HG03521 (cell line): ENCODE measurements around the gene ZC3H4.
A peak's percentile ranks its signal among the peaks of the same experiment; 100 is the strongest.
"Not testable (repeated sequence)": the region's sequence is repeated elsewhere in the genome, so short reads cannot be mapped to it uniquely, and the experiment has no call there.

Experiments used
- ATAC-seq: cut with Tn5 transposase; IDR thresholded peaks from one replicate; pipeline ENCODE4 v1.9.1; 2021; ENCODE audit warnings: mild to moderate bottlenecking, moderate library complexity; ENCODE audit not compliant: unreplicated experiment

Gene ZC3H4

DNA sequence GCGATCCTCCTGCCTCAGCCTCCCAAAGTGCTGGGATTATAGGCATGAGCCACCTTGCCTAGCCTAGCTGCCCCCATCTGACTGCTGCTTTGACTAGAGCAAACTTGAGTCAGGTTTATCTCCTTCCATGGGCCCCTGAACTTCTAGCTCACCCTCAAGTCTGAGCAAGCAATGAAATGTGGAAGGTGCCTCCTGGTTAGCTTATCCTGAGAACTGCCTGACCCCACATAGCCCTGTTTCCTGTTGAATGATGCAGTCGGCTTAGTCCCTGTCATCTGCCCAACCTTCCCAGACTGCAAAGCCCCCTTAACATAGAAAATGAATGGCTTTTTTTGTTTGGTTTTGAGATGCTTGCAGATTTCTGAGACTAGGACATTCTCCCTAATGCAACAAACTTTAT lies 56.2 kb downstream of the ZC3H4 start:
- ATAC-seq, result no peak

DNA sequence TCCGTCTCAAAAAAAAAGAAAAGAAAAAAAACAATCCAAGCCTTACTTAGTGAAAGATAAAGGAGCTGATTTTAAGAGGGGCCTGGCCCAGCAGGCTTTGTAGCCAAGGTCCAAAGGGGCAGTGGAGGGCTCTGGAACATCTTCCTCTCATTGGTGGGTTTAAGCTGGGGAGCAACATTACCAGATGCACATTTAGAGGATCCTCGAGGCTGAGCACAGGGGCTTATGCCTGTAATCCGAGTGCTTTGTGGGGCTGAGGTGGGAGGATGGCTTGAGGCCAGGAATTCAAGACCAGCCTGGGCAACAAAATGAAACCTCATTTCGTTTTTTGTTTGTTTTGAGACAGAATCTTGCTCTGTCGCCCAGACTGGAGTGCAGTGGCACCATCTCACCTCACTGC lies 57.2 kb downstream of the ZC3H4 start:
- no peak for ATAC-seq

DNA sequence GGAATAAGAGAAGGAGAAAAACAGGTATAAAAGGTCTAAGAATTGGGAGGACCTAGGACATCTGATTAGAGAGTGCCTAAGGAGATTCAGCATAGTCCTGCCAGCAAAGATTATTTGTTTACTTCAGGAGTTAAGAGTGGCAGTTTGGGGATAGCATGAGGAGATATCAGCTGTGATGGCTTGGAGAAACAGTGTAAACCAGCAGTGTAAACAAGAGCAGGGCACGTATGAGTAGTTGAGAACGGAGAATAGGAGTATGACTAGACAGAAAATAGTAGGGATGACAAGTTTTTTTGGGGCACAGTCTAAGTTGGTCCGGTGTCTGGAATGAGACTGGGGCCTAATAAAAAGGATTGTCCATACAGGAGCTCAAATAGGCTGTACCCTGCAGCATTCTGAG lies 63.0 kb downstream of the ZC3H4 start:
- ATAC-seq, result not testable (repeated sequence)

DNA sequence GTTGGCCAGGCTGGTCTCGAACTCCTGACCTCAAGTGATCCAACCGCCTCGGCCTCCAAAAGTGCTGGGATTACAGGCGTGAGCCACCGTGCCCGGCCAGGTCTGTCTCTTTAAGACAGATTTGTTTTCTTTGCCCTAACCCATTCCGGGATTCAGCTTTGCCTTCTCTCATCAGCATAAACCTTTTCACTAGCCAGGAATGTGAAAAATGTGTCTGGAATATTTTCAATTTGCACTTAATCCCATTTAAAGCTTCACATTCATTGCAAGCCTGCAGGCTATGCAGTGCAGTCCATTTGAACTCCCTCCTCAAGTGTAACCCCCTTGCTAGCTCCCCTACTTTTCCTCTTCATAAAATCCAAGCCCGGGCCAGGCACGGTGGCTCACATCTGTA lies 64.3 kb downstream of the ZC3H4 start:
- no peak for ATAC-seq

DNA sequence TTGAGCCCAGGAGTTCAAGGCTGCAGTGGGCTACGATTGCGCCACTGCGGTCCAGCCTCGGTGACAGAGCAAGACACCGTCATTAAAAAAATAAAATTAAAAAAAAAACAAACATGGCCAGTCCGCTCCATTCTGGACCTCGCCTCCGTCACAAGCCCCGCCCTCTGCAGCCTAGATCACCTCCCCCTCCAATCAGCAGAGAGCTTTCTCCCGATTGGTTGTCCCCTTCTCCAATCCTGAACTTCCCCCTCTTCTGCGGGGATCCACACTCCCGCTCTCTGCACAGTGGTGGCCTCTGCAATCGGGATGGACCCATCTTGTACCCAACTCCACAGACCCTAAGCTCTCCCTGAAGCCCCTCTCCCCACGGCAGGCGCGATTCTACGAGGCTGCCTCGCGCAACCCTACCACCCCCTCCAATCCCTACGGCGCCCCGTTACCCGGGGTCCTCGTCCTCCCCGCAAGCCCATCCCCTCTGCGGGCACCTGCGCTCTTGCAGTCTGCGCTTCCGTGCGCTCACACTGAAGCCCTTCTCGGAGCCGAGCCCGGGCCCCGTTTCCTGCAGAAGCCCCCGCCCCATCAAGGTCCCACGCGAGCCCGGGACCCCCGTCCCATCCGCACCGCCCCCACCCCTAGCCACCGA lies 65.7 kb downstream of the ZC3H4 start:
- ATAC-seq, result peak; percentile 28

DNA sequence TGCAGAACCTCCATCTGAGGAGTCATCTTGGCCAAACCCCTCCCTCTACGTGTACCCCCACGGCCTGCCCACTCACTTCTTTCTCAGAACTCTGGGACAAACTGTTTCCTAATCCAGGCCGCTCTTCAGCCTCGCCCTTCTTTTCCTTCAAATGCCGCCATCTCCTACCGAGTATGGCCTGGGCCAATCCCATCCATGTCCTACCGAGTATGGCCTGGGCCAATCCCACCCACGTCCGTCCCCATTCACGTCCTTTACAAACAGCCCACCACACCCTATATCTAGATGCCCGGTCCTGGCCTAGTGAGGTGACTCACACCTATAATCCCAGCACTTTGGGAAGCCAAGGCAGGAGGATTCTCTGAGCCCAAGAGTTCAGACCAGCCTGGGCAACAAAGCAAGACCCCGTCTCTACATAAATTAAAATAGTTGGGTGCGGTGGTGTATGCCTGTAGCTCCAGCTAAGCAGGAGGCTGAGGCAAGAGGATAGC lies 66.3 kb downstream of the ZC3H4 start:
- ATAC-seq, result no peak

DNA sequence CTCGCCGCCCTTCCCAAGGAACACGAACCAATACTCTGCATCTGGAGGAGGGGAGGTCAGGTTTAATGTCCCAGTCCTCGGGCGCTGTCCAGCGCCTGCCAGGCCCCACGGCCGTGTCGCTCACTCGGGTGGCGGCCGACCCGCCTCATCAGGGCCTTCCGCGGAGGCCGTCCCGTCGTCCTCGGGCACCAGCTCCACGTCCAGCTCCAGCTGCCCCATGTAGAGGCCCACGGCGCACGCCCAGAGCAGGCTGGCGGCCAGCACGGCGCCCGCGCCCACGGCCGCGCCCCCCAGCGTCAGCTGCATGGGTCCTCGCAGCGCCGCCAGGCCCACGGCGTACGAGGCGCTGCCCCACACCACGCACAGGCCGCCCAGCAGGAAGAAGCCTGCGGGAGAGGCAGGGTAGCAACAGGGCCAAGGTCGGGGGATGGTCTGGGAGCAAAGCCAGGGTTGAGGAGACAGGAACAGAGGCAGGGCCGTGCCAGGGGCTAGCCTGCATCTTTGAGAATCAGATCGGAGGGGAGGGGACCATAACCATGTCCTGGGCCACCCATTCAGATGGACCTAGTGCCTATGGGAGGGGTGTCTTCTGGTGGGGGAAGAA lies 67.6 kb downstream of the ZC3H4 start:
- no peak for ATAC-seq

DNA sequence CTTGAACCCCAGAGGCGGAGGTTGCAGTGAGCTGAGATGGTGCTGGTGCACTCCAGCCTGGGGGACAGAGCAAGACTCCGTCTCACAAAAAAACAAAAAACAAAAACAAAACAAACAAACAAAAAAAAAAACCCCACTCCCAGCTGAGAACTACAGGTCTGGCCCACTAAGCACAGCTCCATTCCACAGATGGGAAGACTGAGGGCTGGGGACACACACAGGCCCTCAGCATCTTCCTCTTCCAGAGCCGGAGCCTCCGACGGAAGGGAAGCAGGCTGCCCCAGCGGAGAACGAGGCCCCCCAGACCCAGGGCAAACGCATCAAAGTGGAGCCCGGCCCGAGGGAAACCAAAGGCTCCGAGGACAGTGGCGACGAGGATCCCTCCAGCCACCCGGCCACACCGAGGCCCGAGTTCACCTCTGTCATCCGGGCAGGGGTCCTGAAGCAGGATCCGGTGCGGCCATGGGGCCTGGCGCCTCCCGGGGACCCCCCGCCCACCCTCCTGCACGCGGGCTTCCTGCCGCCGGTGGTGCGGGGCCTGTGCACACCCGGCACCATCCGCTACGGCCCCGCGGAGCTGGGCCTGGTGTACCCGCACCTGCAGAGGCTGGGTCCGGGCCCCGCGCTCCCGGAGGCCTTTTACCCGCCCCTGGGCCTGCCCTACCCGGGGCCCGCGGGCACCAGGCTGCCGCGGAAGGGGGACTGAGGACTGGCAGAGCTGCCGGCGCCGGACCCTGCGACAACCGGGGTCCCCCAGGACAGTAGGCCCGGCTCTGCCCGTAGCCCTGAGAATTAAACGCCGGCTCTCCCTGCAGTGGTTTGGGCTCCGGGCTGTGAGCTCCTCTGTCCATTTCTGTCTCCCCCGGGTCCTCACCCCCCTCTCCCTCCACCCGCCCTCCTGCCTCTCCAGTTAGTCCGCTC lies 68.4 kb downstream of the ZC3H4 start:
- no peak for ATAC-seq

DNA sequence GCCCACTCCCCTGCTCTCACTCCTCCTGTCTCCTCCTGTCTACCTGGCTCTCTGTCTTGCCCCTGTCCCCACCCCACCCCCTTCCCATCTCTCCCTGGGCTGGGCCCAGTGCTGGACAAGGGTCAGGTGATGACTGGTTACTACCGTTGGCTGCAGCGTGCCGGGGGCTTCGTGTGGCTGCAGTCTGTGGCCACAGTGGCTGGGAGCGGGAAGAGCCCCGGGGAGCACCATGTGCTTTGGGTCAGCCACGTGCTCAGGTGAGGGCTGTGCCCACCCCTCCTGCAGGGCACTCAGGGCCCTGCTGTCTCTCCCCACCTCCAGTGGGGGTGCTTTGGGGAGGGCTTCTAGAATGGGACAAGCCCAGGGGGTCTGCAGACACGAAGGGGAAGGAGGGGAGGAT lies 72.7 kb downstream of the ZC3H4 start:
- ATAC-seq, result no peak

DNA sequence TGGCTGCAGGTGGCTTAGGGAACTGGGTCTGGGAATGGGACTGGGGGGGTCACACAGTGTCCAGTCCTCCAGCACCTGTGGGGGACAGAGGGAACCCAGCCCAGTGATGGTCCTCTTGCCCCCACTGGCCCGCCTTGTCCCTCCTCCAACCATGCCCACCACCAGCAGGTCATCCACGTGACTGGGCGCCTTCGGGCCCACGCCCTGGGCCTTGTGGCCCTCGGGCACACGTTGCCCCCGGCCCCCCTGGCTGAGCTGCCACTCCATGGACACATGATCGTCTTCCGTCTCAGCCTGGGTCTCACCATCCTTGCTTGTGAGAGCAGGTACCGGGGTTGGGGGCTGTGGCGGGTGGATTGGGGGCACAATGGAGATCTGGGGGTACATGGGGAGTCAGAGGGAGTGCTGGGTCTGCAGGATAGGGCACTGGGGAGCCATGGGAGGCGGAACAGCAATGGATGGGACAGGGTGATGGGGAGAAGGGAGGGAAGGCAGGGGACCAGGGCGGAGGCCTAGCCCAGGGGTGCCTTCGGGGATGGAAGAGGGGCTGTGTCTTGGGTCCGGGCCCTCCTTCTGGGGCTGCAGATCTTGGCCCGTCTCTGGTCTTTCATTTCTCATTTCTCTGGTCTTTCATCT lies 74.2 kb downstream of the ZC3H4 start:
- no peak for ATAC-seq

DNA sequence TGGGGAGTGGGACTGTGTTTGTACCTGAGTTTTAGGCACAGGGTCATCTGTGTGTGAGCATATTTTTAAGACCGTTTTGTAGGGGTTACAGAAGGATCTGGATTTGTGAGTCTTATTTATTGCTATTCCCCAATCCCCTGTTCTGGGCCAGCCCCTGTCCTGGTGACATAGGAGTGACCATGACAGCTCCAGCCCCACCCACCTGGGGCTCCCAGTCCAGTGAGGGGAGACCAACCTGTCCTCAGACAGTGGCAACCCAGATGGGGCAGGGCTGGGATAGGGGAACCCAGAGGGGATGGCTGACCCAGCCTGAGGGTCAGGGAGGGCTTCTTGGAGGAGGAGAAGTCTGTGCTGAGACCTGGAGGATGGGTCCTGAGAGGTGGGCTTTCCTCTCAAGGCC lies 75.8 kb downstream of the ZC3H4 start:
- no peak for ATAC-seq

DNA sequence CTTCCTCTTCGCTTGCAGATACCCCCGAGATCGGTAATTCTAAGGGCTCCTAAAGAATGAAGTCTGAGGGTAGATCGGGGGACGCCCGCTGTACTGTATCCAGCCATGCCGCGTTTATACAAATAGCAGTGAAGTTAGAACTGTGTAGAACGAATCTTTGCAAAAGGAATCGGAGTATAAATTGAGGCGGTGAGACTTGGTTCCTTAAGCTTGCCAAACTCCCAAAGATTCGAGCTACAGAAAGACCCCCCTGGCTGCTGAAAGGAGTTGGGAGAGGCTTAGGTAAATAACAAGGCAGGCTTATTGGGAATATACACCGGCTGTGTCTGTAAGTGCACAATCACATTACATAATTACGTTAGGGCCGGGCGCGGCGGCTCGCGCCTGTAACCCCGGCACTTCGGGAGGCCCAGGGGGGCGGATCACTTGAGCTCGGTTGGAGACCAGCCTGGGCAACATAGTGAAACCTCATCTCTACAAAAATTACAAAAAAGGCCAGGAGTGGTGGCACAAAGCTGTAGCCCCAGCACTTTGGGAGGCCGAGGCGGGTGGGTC lies 77.4 kb downstream of the ZC3H4 start:
- ATAC-seq, result no peak

DNA sequence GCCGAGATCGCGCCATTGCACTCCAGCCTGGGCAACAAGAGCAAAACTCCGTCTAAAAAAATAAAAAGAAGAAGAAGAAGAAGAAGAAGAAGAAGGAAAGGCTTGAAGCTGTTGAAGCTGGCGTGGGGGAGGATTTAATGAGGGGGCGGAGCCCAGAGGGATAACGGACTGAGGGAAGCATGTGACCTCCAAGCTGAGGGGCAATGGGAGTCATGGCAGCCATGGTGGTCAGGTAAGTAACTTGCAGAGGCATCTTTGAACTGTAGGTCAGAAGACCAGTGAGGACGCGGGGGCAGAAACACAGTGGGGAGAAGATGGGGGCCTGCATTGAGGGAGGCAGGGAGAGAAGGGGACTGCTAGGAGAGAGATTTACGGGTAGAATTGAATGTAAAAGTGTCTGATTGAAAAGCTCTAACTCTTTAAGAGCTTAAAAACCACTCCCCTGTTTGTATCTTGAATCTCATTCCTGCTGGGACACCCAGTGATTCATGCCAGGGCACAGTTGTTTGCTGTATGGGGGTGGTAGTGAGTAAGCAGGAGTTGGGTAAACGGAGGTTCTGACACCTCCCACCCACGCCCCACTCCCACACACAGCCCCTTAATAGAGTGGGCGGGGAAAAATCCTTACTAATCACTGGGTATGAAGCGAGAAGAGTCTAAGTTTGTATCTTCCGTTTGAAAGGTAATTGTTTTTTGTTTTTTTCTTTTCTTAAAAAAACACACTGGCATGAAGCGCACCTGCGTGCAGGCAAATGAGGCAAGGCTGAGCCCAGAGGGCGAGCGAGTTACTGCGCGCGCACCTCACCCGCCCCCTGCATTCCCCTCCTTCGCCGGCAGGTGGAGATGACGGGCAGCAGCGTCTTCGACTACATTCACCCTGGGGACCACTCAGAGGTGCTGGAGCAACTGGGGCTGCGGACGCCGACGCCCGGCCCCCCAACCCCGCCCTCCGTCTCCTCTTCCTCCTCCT lies 78.2 kb downstream of the ZC3H4 start:
- ATAC-seq, result peak; percentile 80

DNA sequence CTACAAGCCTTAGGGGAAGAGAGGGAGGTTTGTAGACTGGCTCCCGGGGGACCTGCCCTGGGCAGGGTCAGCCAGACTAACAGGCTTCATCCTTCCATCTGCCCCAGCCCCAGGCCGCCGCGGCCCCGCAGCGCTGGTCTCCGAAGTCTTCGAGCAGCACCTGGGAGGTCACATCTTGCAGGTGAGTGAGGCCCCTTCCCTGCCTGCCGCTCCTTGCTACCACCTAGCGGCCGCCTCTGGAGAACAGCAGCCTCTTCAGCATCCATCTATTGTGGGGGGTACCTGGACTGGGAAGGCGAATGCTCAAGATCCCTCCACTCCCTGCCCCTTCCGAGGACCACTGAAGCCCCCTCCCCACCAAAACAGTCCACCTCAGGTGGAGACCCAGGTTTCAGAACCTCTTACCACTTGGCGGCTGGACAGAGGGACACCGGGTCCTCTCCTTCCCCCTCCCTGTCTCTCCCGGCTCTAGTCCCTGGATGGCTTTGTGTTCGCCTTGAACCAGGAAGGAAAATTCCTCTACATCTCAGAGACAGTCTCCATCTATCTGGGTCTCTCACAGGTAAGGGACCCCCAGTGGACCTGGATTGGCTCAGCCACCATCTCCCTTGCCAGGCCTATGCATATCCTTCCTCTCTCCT lies 81.3 kb downstream of the ZC3H4 start:
- no peak for ATAC-seq

DNA sequence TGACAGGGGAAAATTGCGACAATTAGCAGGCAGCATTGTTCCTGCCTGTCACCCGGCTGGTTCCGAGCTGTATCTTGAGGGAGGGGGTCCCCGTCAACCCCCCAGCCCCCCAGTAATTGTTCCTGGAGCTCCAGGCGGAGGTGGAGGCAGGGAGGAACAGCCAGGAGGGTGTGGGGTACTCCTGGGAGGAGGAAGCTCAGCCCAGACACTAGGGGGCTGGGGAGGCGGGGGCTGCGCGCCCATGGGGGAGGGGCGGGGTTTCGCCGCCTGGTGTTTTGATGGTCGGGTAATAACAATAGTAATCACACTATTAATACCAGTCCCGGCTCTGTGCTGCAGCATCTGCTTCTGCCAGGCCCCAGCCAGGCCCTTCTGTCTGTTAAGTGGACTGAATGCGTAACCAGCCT lies 85.4 kb downstream of the ZC3H4 start:
- no peak for ATAC-seq

DNA sequence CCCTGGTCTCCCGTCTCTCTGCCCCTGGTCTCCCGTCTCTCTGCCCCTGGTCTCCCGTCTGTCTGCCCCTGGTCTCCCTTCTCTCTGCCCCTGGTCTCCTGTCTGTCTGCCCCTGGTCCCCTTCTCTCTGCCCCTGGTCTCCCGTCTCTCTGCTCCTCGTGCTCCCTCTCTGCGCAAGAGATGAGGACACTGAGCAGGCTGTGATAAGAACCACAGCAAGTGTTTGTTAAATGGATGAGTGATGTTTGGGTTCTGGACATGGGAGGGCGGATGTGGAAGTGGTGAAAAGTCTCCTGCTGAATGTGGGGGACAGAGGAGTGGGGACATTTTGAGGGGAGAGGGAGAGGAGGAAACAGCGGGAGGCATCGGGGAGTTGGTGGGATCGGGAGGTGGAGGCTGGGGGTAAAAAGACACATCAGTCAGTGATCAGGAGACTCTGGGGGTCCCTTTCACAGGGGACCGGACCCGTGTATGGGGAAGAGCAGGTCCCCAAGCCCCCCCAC lies 85.9 kb downstream of the ZC3H4 start:
- no peak for ATAC-seq

DNA sequence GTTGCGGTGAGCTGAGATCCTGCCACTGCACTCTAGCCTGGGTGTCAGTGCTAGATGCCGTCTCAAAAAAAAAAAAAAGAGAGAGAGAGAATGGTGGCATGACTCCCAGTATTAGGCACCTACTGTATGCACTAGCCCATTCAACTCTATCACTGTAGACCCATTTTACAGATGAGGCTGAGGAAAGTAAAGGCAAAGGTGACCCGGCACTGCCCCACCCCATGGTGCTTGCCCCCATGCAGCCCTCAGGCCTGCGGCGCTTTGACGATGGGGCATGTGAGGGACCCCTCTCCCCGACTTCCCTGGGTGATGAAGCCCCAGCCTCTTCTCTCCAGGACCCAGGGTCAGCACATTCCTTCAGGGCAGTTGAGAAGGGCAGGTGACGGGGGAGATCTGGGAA lies 86.7 kb downstream of the ZC3H4 start:
- ATAC-seq, result no peak

DNA sequence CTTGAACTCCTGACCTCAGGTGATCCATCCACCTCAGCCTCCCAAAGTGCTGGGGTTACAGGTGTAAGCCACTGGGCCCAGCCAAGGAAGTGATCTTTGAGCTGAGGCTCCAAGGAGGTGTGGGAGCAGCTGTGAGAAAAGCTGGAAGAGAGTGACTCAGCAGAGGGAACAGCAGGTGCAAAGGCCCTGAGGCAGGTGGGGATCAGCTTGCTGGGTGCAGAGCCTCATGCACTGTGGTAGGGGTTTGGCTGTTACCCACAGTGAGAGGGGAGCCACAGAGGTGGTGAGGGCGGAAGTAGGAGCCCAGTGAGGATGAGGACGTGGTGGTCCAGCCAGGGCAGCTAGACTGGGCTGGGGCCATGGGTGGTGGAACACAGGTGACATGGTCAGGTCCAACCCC lies 87.4 kb downstream of the ZC3H4 start:
- no peak for ATAC-seq

DNA sequence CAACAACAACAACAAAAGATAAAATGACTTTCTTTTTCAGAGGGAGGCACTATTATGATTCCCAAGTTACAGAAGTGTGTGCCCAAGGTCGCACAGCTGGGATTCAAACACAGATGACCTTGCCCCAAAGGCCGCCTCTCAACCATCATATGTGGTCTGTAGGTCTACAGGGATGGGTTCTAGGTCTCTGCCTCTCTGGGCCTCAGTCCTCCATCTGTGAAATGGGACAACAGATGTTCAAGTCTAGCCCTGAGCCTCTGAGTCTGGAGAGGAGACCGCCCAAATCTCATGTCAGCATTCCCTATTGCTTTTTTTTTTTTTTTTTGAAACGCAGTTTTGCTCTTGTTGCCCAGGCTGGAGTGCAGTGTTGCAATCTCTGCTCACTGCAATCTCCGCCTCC lies 89.1 kb downstream of the ZC3H4 start:
- ATAC-seq, result no peak
